Mucosa of stomach (tissue), 1 donor: ENCODE measurements around the gene MAD1L1.

Source experiments
- H3K27me3 ChIP-seq: one replicate; pipeline ENCODE4 v1.7.0; 2013; ENCODE audit warnings: mild to moderate bottlenecking, low read length; ENCODE audit not compliant: control insufficient read depth, insufficient read depth
- H3K36me3 ChIP-seq: one replicate; pipeline ENCODE4 v1.7.0; 2013; ENCODE audit warnings: low read length; ENCODE audit not compliant: control insufficient read depth, insufficient read depth
- H3K4me1 ChIP-seq: one replicate; pipeline ENCODE4 v1.7.0; 2013; ENCODE audit warnings: mild to moderate bottlenecking, low read length; ENCODE audit not compliant: control insufficient read depth, insufficient read depth
- H3K4me3 ChIP-seq: one replicate; pipeline ENCODE4 v1.7.0; 2013; ENCODE audit warnings: low read length
- H3K9ac ChIP-seq: one replicate; pipeline ENCODE4 v1.7.0; 2013; ENCODE audit warnings: mild to moderate bottlenecking, low read length, moderate library complexity
- H3K9me3 ChIP-seq: one replicate; pipeline ENCODE4 v1.7.0; 2013; ENCODE audit warnings: mild to moderate bottlenecking, low read length, moderate library complexity; ENCODE audit not compliant: control insufficient read depth
- donor health status: Pancreatic carcinoma.

Gene MAD1L1

GRCh38 chr7:2148814-2149213 lies 83.9 kb downstream of the MAD1L1 start:
- no peak overlapping the region for H3K9ac ChIP-seq
- no peak overlapping the region for H3K4me3 ChIP-seq
- H3K27me3 ChIP-seq = no peaks in the 10 kb centered on the region
- no peaks in the 10 kb centered on the region for H3K4me1 ChIP-seq
- H3K9me3 ChIP-seq = no peaks in the 10 kb centered on the region
- H3K36me3 ChIP-seq = no peaks in the 10 kb centered on the region

GRCh38 chr7:2148189-2148588 lies 84.6 kb downstream of the MAD1L1 start:
- no peaks in the 10 kb centered on the region for H3K9me3 ChIP-seq
- no peaks in the 10 kb centered on the region for H3K4me1 ChIP-seq
- no peak overlapping the region for H3K9ac ChIP-seq
- no peaks in the 10 kb centered on the region for H3K36me3 ChIP-seq
- no peaks in the 10 kb centered on the region for H3K27me3 ChIP-seq
- H3K4me3 ChIP-seq = no peak overlapping the region

GRCh38 chr7:2146676-2147472 lies 85.9 kb downstream of the MAD1L1 start:
- Histone ChIP-seq H3K4me1 (no peaks in the 10 kb centered on the region), H3K27me3 (no peaks in the 10 kb centered on the region), H3K9ac (no peak overlapping the region), H3K9me3 (no peaks in the 10 kb centered on the region), H3K36me3 (no peaks in the 10 kb centered on the region), H3K4me3 (no peak overlapping the region)

GRCh38 chr7:2145835-2146580 lies 86.7 kb downstream of the MAD1L1 start:
- H3K4me1 ChIP-seq = no peaks in the 10 kb centered on the region
- H3K36me3 ChIP-seq = no peaks in the 10 kb centered on the region
- no peaks in the 10 kb centered on the region for H3K9me3 ChIP-seq
- no peak overlapping the region for H3K4me3 ChIP-seq
- H3K9ac ChIP-seq = no peak overlapping the region
- H3K27me3 ChIP-seq = no peaks in the 10 kb centered on the region

- H3K36me3 ChIP-seq = no peaks in the 10 kb centered on the region
Observed at GRCh38 chr7:2144926-2145325, 87.8 kb downstream of the MAD1L1 start.

GRCh38 chr7:2143981-2144595 lies 88.7 kb downstream of the MAD1L1 start:
- no peaks in the 10 kb centered on the region for H3K36me3 ChIP-seq
- H3K4me1 ChIP-seq = no peaks in the 10 kb centered on the region
- H3K27me3 ChIP-seq = no peaks in the 10 kb centered on the region
- no peak overlapping the region for H3K4me3 ChIP-seq
- H3K9ac ChIP-seq = no peak overlapping the region
- H3K9me3 ChIP-seq = no peaks in the 10 kb centered on the region

More at GRCh38 chr7:2144926-2145325, 87.8 kb downstream of the MAD1L1 start:
- no peaks in the 10 kb centered on the region for H3K27me3 ChIP-seq
- H3K4me3 ChIP-seq = no peak overlapping the region
- H3K9ac ChIP-seq = no peak overlapping the region
- no peaks in the 10 kb centered on the region for H3K4me1 ChIP-seq
- H3K9me3 ChIP-seq = no peaks in the 10 kb centered on the region

GRCh38 chr7:2143450-2143849 lies 89.3 kb downstream of the MAD1L1 start:
- H3K9me3 ChIP-seq = no peaks in the 10 kb centered on the region
- H3K4me3 ChIP-seq = no peak overlapping the region
- H3K4me1 ChIP-seq = no peaks in the 10 kb centered on the region
- H3K9ac ChIP-seq = no peak overlapping the region
- no peaks in the 10 kb centered on the region for H3K36me3 ChIP-seq
- no peaks in the 10 kb centered on the region for H3K27me3 ChIP-seq

GRCh38 chr7:2142386-2142785 lies 90.4 kb downstream of the MAD1L1 start:
- H3K9ac ChIP-seq = no peak overlapping the region
- no peaks in the 10 kb centered on the region for H3K4me1 ChIP-seq
- H3K27me3 ChIP-seq = no peaks in the 10 kb centered on the region
- H3K9me3 ChIP-seq = no peaks in the 10 kb centered on the region
- H3K36me3 ChIP-seq = no peaks in the 10 kb centered on the region
- H3K4me3 ChIP-seq = no peak overlapping the region

- Histone ChIP-seq H3K4me1 (no peaks in the 10 kb centered on the region), H3K9me3 (no peaks in the 10 kb centered on the region), H3K9ac (no peak overlapping the region), H3K27me3 (no peaks in the 10 kb centered on the region), H3K4me3 (no peak overlapping the region), H3K36me3 (no peaks in the 10 kb centered on the region)
Observed at GRCh38 chr7:2141651-2142050, 91.1 kb downstream of the MAD1L1 start.

GRCh38 chr7:2141021-2141410 lies 91.7 kb downstream of the MAD1L1 start:
- Histone ChIP-seq H3K9me3 (no peaks in the 10 kb centered on the region), H3K9ac (no peak overlapping the region), H3K4me1 (no peaks in the 10 kb centered on the region), H3K4me3 (no peak overlapping the region), H3K36me3 (no peaks in the 10 kb centered on the region), H3K27me3 (no peaks in the 10 kb centered on the region)

GRCh38 chr7:2140216-2141020 lies 92.3 kb downstream of the MAD1L1 start:
- Histone ChIP-seq H3K9me3 (no peaks in the 10 kb centered on the region), H3K4me3 (no peak overlapping the region), H3K27me3 (no peaks in the 10 kb centered on the region), H3K36me3 (no peaks in the 10 kb centered on the region), H3K4me1 (no peaks in the 10 kb centered on the region), H3K9ac (no peak overlapping the region)
